Liver (tissue), 9 donors: ENCODE results near the gene KDM4C. TPM values are rescaled to one million over a fixed set of nuclear protein-coding genes. Genes with fewer than 3 reads are reported as not detected.
A peak's percentile ranks its signal among the peaks of the same experiment; 100 is the strongest.

ENCODE experiments used
- DNase-seq: peaks from one replicate; pipeline ENCODE4 v3.0.0-alpha.2; 2017; ENCODE audit warnings: low spot score
- H3K27ac ChIP-seq, 2 donors: one replicate each; pipeline ENCODE4 v1.7.0; 2013; ENCODE audit warnings: inconsistent platforms in 2 of 2, low read length in 2 of 2, control low read depth in 1 of 2, low read depth in 1 of 2, mild to moderate bottlenecking in 1 of 2
- H3K27me3 ChIP-seq, 4 donors: one replicate each; pipeline versions ENCODE4 v1.6.1 to v1.7.0; 2013; ENCODE audit warnings: low read length in 3 of 4, inconsistent platforms in 1 of 4, mild to moderate bottlenecking in 1 of 4, moderate library complexity in 1 of 4; ENCODE audit not compliant: control insufficient read depth in 4 of 4, insufficient read depth in 4 of 4
- H3K36me3 ChIP-seq, 4 donors: one replicate each; pipeline versions ENCODE4 v1.6.1 to v1.7.0; 2013; ENCODE audit warnings: low read length in 3 of 4, mild to moderate bottlenecking in 3 of 4, low read depth in 1 of 4, moderate library complexity in 1 of 4; ENCODE audit not compliant: control insufficient read depth in 4 of 4, insufficient read depth in 3 of 4
- H3K4me1 ChIP-seq, 4 donors: one replicate each; pipeline versions ENCODE4 v1.6.1 to v1.7.0; 2013; ENCODE audit warnings: low read length in 3 of 4, mild to moderate bottlenecking in 3 of 4, moderate library complexity in 1 of 4; ENCODE audit not compliant: control insufficient read depth in 4 of 4, insufficient read depth in 4 of 4
- H3K4me3 ChIP-seq, 3 donors: one replicate each; pipeline versions ENCODE4 v1.6.1 to v1.7.0; 2013; ENCODE audit warnings: low read length in 3 of 3, control low read depth in 1 of 3, low read depth in 1 of 3, mild to moderate bottlenecking in 1 of 3
- H3K9ac ChIP-seq, 2 donors: one replicate each; pipeline ENCODE4 v1.7.0; 2013; ENCODE audit warnings: low read length in 2 of 2, mild to moderate bottlenecking in 2 of 2, moderate library complexity in 2 of 2, control low read depth in 1 of 2, low read depth in 1 of 2
- H3K9me3 ChIP-seq, 4 donors: one replicate each; pipeline versions ENCODE4 v1.6.1 to v1.7.0; 2013; ENCODE audit warnings: low read length in 3 of 4; ENCODE audit not compliant: control insufficient read depth in 4 of 4
- EGR1 ChIP-seq, 2 donors: IDR thresholded peaks; 2 replicates each; pipeline ENCODE4 v1.6.1; 2016 to 2018; ENCODE audit warnings: antibody characterized with exemption in 2 of 2, low read depth in 2 of 2
- FOXA1 ChIP-seq: IDR thresholded peaks from 2 replicates; pipeline ENCODE4 v1.6.1; 2016; ENCODE audit warnings: antibody characterized with exemption
- FOXA2 ChIP-seq: IDR thresholded peaks from 2 replicates; pipeline ENCODE4 v1.6.1; 2016; ENCODE audit warnings: antibody characterized with exemption
- GABPA ChIP-seq, 2 donors: IDR thresholded peaks in 1 of 2; conservative IDR thresholded peaks in 1 of 2; 2 replicates each; pipeline ENCODE4 v1.6.1; 2016; ENCODE audit warnings: antibody characterized with exemption in 2 of 2, mild to moderate bottlenecking in 1 of 2, moderate library complexity in 1 of 2
- HNF4A ChIP-seq, 2 donors: conservative IDR thresholded peaks; 2 replicates each; pipeline ENCODE4 v1.6.1; 2016; ENCODE audit warnings: antibody characterized with exemption in 2 of 2, mild to moderate bottlenecking in 2 of 2
- HNF4G ChIP-seq: IDR thresholded peaks from 2 replicates; pipeline ENCODE4 v1.6.1; 2016; ENCODE audit warnings: antibody characterized with exemption
- JUND ChIP-seq, 2 donors: IDR thresholded peaks; 2 replicates each; pipeline ENCODE4 v1.6.1; 2016; ENCODE audit warnings: antibody characterized with exemption in 2 of 2
- NR2F2 ChIP-seq: IDR thresholded peaks from 2 replicates; pipeline ENCODE4 v1.6.1; 2016; ENCODE audit warnings: antibody characterized with exemption
- RAD21 ChIP-seq, 2 donors: IDR thresholded peaks; 2 replicates each; pipeline ENCODE4 v1.6.1; 2016; ENCODE audit warnings: antibody characterized with exemption in 2 of 2, mild to moderate bottlenecking in 2 of 2
- RXRA ChIP-seq, 2 donors: IDR thresholded peaks; 2 replicates each; pipeline ENCODE4 v1.6.1; 2017 to 2018; ENCODE audit warnings: antibody characterized with exemption in 2 of 2, mild to moderate bottlenecking in 1 of 2
- SP1 ChIP-seq: IDR thresholded peaks from 2 replicates; pipeline ENCODE4 v1.6.1; 2018; ENCODE audit warnings: antibody characterized with exemption, mild to moderate bottlenecking
- TAF1 ChIP-seq: conservative IDR thresholded peaks from 2 replicates; pipeline ENCODE4 v1.6.1; 2016; ENCODE audit warnings: antibody characterized with exemption, mild to moderate bottlenecking
- YY1 ChIP-seq: IDR thresholded peaks from 2 replicates; pipeline ENCODE4 v1.6.1; 2016; ENCODE audit warnings: antibody characterized with exemption, mild to moderate bottlenecking
- WGBS: extraction: QIAGEN DNeasy Blood & Tissue Kit; methylation state at CpG from one replicate; pipeline ENCODE4 v1.1.7; 2013; 5-methylcytosine and 5-hydroxymethylcytosine counted together
- polyA plus RNA-seq, 2 donors: library from polyadenylated mRNA; stranded (reverse) in 1 of 2; unstranded in 1 of 2; fragments of 200-250 nt in 1 of 2; fragments of >200 nt in 1 of 2; fragmentation: Nextera tagmentation in 1 of 2; extraction: Ambion mirVana in 1 of 2; gene quantifications; one replicate each; pipeline versions ENCODE4 v1.2.1 to v1.2.3, GENCODE V29; 2013 to 2015
- total RNA-seq, 2 donors: library from RNA; depleted of rRNA; stranded (reverse); fragments of >200 nt; gene quantifications; one replicate each; pipeline ENCODE4 v1.2.3, GENCODE V29; 2014
- TF ChIP-seq, protein P1 (sequence below): IDR thresholded peaks from 2 replicates; pipeline ENCODE4 v1.6.1; 2016; ENCODE audit warnings: antibody characterized with exemption
- TF ChIP-seq, protein P2 (sequence below): IDR thresholded peaks from 2 replicates; pipeline ENCODE4 v1.6.1; 2016; ENCODE audit warnings: antibody characterized with exemption
- TF ChIP-seq, protein P3 (sequence below): fragments of 150-350 bp; IDR thresholded peaks from 2 replicates; pipeline ENCODE4 v1.5.1; 2017; ENCODE audit warnings: improper control_type of control experiment, low read depth, low read length; ENCODE audit not compliant: missing input control
- TF ChIP-seq, protein P4 (sequence below): IDR thresholded peaks from 2 replicates; pipeline ENCODE4 v1.6.1; 2016; ENCODE audit warnings: antibody characterized with exemption
- TF ChIP-seq, protein P5 (sequence below): IDR thresholded peaks from 2 replicates; pipeline ENCODE4 v1.6.1; 2016; ENCODE audit warnings: antibody characterized with exemption, mild to moderate bottlenecking
- donor health status: healthy.
- donor health status: healthy.
- donor health status: healthy.
- donor health status: healthy.
- donor health status: healthy.

The KDM4C gene
- total and polyA plus RNA-seq, 4 donors = 4.3 to 40.2 (median 24.0) TPM

DNA sequence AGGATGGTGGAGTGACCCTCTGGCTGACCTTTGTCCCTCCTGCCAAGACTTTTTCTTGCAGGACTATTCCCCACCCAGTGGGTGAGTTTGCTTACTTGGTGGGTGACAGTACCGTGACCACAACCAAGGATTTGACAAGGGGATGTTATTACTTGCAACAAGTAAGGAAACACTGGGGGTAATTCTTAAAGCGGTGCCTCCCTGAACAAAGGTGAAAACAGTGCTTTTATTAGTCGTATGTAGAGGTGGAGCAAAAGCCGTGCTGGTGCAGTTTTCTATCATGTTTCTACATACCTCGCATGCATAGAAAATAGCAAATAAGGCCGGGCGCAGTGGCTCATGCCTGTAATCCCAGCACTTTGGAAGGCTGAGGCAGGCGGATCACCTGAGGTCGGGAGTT lies 41.0 kb upstream of the KDM4C start:
- Histone ChIP-seq H3K4me1 (peaks cover 0 to 21% (median 5%) of the 10 kb centered on the region in 4 donors), H3K36me3 (peaks cover 0 to 3% (median 0%) of the 10 kb centered on the region in 4 donors), H3K9me3 (no peaks in the 10 kb centered on the region), H3K27ac (peak overlapping the region; percentile 86 to 92), H3K27me3 (no peaks in the 10 kb centered on the region), H3K9ac (peak overlapping the region; percentile 53 to 82), H3K4me3 (peak overlapping the region; percentile 41 to 68 (median 58))
- TF ChIP-seq HNF4G (no peak), EGR1 (IDR thresholded peaks at IDR 0.05; ENCODE audit: low read depth in 2 of 2) (no peak), FOXA2 (no peak), FOXA1 (no peak), RXRA (IDR thresholded peaks at IDR 0.05) (no peak), YY1 (no peak), JUND (IDR thresholded peaks at IDR 0.05) (no peak), HNF4A (conservative IDR thresholded peaks at IDR 0.05) (no peak), RAD21 (IDR thresholded peaks at IDR 0.05) (no peak), TAF1 (no peak), SP1 (no peak), GABPA (IDR thresholded peaks at IDR 0.05 in 1 of 2, conservative IDR thresholded peaks at IDR 0.05 in 1 of 2) (no peak), NR2F2 (no peak)
- TF ChIP-seq, protein P1, sequence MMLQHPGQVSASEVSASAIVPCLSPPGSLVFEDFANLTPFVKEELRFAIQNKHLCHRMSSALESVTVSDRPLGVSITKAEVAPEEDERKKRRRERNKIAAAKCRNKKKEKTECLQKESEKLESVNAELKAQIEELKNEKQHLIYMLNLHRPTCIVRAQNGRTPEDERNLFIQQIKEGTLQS = no peak
- TF ChIP-seq, protein P2, sequence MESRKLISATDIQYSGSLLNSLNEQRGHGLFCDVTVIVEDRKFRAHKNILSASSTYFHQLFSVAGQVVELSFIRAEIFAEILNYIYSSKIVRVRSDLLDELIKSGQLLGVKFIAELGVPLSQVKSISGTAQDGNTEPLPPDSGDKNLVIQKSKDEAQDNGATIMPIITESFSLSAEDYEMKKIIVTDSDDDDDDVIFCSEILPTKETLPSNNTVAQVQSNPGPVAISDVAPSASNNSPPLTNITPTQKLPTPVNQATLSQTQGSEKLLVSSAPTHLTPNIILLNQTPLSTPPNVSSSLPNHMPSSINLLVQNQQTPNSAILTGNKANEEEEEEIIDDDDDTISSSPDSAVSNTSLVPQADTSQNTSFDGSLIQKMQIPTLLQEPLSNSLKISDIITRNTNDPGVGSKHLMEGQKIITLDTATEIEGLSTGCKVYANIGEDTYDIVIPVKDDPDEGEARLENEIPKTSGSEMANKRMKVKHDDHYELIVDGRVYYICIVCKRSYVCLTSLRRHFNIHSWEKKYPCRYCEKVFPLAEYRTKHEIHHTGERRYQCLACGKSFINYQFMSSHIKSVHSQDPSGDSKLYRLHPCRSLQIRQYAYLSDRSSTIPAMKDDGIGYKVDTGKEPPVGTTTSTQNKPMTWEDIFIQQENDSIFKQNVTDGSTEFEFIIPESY = no peak
- TF ChIP-seq, protein P3, sequence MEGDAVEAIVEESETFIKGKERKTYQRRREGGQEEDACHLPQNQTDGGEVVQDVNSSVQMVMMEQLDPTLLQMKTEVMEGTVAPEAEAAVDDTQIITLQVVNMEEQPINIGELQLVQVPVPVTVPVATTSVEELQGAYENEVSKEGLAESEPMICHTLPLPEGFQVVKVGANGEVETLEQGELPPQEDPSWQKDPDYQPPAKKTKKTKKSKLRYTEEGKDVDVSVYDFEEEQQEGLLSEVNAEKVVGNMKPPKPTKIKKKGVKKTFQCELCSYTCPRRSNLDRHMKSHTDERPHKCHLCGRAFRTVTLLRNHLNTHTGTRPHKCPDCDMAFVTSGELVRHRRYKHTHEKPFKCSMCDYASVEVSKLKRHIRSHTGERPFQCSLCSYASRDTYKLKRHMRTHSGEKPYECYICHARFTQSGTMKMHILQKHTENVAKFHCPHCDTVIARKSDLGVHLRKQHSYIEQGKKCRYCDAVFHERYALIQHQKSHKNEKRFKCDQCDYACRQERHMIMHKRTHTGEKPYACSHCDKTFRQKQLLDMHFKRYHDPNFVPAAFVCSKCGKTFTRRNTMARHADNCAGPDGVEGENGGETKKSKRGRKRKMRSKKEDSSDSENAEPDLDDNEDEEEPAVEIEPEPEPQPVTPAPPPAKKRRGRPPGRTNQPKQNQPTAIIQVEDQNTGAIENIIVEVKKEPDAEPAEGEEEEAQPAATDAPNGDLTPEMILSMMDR = no peak
- TF ChIP-seq, protein P4, sequence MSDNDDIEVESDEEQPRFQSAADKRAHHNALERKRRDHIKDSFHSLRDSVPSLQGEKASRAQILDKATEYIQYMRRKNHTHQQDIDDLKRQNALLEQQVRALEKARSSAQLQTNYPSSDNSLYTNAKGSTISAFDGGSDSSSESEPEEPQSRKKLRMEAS = no peak
- TF ChIP-seq, protein P5, sequence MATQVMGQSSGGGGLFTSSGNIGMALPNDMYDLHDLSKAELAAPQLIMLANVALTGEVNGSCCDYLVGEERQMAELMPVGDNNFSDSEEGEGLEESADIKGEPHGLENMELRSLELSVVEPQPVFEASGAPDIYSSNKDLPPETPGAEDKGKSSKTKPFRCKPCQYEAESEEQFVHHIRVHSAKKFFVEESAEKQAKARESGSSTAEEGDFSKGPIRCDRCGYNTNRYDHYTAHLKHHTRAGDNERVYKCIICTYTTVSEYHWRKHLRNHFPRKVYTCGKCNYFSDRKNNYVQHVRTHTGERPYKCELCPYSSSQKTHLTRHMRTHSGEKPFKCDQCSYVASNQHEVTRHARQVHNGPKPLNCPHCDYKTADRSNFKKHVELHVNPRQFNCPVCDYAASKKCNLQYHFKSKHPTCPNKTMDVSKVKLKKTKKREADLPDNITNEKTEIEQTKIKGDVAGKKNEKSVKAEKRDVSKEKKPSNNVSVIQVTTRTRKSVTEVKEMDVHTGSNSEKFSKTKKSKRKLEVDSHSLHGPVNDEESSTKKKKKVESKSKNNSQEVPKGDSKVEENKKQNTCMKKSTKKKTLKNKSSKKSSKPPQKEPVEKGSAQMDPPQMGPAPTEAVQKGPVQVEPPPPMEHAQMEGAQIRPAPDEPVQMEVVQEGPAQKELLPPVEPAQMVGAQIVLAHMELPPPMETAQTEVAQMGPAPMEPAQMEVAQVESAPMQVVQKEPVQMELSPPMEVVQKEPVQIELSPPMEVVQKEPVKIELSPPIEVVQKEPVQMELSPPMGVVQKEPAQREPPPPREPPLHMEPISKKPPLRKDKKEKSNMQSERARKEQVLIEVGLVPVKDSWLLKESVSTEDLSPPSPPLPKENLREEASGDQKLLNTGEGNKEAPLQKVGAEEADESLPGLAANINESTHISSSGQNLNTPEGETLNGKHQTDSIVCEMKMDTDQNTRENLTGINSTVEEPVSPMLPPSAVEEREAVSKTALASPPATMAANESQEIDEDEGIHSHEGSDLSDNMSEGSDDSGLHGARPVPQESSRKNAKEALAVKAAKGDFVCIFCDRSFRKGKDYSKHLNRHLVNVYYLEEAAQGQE = no peak
- DNase-seq = no peak
- WGBS = 47% methylated on average over 9 of the region's 9 CpGs
